GM21723 (cell line): ENCODE measurements around the gene SIGLEC9.
A peak's percentile ranks its signal among the peaks of the same experiment; 100 is the strongest.

ENCODE experiments used
- ATAC-seq: cut with Tn5 transposase; IDR thresholded peaks from one replicate; pipeline ENCODE4 v1.9.1; 2021; ENCODE audit warnings: mild to moderate bottlenecking, moderate library complexity; ENCODE audit not compliant: unreplicated experiment

Gene SIGLEC9

GRCh38 chr19:51096473-51097165, 28.1 kb upstream of the SIGLEC9 start:
- no peak for ATAC-seq

- ATAC-seq = no peak
These were observed 27.5 kb upstream of the SIGLEC9 start for GRCh38 chr19:51097166-51097738.

- no peak for ATAC-seq
These were observed 26.9 kb upstream of the SIGLEC9 start for GRCh38 chr19:51097796-51098195.

GRCh38 chr19:51098365-51099046, 26.2 kb upstream of the SIGLEC9 start:
- ATAC-seq = no peak

- no peak for ATAC-seq
These were observed 25.7 kb upstream of the SIGLEC9 start for GRCh38 chr19:51099047-51099382.

GRCh38 chr19:51100601-51101000, 24.1 kb upstream of the SIGLEC9 start:
- ATAC-seq = no peak

GRCh38 chr19:51101171-51101865, 23.4 kb upstream of the SIGLEC9 start:
- ATAC-seq = no peak

- no peak for ATAC-seq
These were observed 21.7 kb upstream of the SIGLEC9 start for GRCh38 chr19:51102991-51103390.

- no peak for ATAC-seq
These were observed 20.8 kb upstream of the SIGLEC9 start for GRCh38 chr19:51103926-51104341.

GRCh38 chr19:51107406-51108065, 17.2 kb upstream of the SIGLEC9 start:
- ATAC-seq = peak; percentile 8

- peak; percentile 91 for ATAC-seq
These were observed 16.5 kb upstream of the SIGLEC9 start, which contains the start of gene CTU1 for GRCh38 chr19:51108066-51108804. CTU1 (minus strand) TSS chr19:51108409; CDS start chr19:51104569, 3,840 bp downstream.

GRCh38 chr19:51108805-51109146, 15.9 kb upstream of the SIGLEC9 start:
- ATAC-seq = peak; percentile 13

- no peak for ATAC-seq
These were observed 14.1 kb upstream of the SIGLEC9 start for GRCh38 chr19:51110666-51110971.

- no peak for ATAC-seq
These were observed 13.1 kb upstream of the SIGLEC9 start for GRCh38 chr19:51111606-51112005.

GRCh38 chr19:51114087-51114729, 10.5 kb upstream of the SIGLEC9 start:
- ATAC-seq = no peak

GRCh38 chr19:51116736-51117286, 7.9 kb upstream of the SIGLEC9 start:
- no peak for ATAC-seq

- no peak for ATAC-seq
These were observed 5.6 kb upstream of the SIGLEC9 start for GRCh38 chr19:51119101-51119500.

GRCh38 chr19:51119611-51120010, 5.1 kb upstream of the SIGLEC9 start:
- no peak for ATAC-seq

- ATAC-seq = no peak
These were observed 4.5 kb upstream of the SIGLEC9 start for GRCh38 chr19:51120160-51120559.

- no peak for ATAC-seq
These were observed 3.4 kb upstream of the SIGLEC9 start for GRCh38 chr19:51121257-51121656.
